Stimulated activated CD8-positive, alpha-beta memory T cell treated with anti-CD3 and anti-CD28 coated beads, Interleukin-4, amount 100 ng/mL, for 24 hours (primary cell): ENCODE results near the gene SV2B.
"Not testable (repeated sequence)": the region's sequence is repeated elsewhere in the genome, so short reads cannot be mapped to it uniquely, and the experiment has no call there.

Source experiments
- DNase-seq: peaks from one replicate; pipeline ENCODE4 v3.0.0-alpha.2; 2020; ENCODE audit warnings: low read depth

SV2B gene

DNA sequence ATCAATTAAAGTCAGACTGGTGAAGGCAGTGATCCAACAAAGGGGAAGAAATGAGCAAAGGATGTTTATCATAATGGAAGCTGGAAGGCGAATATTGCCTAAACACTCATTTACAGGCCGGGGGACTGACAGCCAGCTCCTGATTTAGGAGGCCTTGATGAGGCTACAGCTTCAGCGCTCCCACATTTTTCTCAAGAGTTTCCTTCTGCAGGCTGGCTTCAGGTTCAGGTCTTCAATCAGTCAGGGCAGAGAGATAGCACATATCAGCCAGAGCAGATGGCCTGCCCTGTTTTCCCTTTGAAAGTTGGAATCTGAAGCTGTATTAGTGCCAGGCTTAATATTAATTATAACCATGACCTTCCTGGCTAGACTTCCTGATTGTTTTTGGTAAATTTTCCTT is 218.9 kb downstream of the SV2B start:
- DNase-seq, result no peak

DNA sequence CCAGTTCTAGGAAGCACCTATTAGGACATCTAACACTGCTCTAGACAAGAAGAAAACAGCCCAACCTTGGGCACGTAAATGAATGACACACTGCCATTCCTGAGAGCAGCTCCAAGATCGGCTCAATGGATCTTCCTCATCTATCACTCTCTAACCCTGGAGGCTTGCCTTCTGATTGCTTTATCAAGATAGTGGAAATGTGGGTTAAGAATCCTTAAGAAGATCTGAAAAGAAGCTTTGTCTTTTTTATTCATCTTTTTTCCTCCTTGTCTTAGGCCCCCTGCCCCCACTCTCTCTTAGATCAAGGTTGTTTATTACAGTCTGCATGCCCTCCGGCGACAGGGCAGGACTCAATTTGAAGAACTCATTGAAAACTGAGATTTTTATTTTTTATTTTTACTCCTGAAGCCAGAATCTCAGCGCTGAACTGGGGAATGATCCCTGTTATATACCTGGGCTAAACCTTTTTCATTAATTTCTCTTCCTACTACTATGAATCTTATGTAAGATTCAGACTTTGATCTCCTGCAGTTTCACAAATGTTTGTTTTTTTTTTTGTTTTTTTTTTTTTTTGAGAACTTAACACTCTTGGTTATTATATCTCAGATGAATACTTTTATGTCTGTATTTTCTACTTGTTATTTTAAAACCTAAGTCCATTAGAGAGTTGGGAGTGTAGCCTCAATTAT is 219.5 kb downstream of the SV2B start:
- DNase-seq, result no peak

DNA sequence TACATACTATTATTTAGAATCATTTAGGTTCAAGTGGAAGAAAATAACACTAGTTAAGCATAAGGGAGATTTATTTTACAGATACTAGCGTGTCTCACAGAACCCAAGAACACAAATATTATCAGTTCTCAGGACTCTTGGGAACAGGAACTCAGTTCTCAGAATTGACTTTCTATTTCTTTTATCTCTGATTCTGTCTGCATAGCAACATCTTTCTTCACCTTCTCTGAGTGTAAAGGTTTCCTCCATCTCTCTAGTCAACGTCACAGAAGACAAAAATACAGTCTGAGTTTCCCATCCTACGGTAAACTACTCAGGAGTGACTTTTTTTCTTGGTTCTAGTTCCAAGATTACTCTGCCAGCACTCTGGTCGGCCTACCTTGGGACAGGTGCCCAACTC is 220.0 kb downstream of the SV2B start:
- no peak for DNase-seq

DNA sequence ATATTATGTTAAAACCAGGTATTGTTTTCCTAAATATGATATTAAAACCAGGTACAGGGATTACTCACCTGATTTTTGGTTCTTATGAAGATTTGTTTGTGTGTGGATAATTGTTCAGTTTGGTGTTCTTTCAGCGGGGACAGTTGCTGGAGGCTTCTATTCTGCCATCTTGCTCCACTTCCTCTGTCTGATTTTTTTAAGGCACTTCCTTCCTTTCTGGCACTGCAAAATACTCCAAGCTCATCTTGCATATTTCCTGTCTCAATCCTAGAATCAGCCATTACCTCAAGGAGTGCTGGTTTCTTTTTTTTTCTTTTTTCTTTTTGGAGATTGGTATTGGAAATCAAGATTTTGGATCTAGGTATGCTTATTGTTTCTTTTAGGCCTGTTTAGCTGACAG is 229.9 kb downstream of the SV2B start:
- no peak for DNase-seq

DNA sequence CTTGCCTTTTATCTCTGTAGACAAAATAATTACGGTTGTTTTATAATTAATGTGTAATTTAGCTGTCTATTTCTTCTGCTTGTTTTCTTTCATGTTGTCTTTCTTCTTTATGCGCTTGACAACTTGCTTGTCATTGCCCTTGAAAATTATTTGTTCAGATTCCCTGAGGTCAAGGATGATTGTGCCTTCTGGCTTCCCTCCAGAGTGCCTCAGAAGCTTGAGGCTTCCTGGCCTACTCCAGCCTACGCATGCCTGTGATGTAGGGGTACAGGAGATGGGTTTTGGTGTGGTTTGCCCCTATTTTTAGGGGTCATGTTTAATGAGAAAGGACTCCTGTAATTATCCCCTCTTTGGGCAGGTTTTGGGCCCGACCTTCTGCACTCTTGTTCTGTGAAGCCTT is 231.5 kb downstream of the SV2B start:
- DNase-seq, result no peak

DNA sequence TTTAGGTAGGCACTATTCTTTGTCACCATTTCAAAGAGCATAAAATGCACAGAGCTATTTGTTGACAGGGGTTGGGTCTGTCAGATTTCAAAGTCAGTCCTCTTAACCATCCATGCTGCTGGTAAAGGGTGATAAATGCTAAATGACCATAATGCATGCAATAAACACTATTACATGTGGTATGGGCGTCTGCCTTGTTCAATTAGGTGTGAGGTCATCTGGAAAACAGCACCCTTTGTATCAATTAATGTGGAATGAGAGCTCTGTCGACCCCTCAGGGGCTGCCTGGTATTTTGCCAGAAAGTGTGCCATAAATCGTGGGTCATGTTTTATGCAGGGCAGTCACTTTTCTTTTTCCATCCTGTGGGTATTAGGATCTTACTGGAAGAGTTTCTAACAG is 235.6 kb downstream of the SV2B start:
- no peak for DNase-seq

DNA sequence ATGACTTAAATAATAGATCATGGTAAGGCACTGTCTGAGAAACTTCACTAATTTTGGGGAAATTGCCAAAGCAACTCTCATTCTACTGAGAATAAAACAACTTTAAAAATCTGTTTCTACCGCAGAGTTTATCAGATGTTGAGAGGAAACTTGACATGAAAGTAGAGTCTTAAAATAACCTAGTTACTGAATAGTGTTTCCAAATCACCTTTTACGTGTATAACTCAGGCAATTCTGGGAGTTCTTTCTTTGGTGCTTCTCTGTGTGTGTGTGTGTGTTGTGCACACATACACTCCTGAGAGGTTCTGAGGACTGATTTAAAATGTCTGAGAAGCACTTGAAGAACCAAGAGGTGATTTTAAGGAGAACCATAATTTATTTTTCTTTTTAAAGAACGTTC is 236.6 kb downstream of the SV2B start:
- DNase-seq, result no peak

DNA sequence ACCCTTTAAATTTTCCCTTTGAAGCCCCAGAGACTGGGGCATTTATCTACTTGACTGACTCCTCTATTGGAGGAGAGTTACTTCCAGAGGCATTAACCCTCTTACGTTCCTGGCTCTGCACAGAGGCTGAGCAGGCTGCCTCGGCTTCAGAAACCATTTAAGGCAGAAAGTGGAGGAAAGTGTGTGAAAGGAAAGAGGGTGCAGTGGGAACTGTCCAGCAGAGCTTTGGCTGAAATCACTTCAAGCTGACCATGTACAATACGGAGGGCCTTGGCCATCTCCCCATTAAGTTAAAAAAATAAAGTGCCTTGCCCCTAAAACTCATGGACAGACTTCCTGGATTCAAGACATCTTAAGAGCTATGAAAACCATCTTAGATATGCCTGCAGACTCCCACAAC is 238.7 kb downstream of the SV2B start:
- DNase-seq, result no peak

DNA sequence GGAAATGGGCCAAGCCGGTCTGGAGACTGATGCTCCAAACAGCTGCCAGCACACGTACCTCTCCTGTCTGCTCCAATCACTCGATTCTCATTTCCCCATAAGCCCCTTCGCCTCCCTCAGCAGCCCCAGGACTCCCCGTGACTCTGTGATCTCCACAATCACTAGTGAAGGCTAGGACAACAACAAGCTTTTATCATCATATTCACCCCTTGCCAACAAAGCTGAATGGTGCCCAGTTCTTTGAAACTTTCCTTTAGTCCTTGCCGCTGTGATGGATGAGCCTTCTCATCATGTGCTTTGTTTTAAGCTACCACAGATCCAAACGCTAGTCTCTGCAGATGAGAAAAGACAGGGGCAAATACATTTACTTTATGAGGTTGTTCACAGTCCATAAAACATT is 242.0 kb downstream of the SV2B start:
- DNase-seq, result no peak

DNA sequence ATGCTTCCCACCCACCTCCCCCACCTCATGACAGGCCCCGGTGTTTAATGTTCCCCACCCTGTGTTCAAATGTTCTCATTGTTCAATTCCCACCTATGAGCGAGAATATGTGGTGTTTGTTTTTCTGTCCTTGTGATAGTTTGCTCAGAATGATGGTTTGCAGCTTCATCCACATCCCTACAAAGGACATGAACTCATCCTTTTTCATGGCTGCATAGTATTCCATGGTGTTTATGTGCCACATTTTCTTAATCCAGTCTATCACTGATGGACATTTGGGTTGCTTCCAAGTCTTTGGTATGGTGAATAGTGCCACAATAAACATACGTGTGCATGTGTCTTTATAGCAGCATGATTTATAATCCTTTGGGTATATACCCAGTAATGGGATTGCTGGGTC is 244.9 kb downstream of the SV2B start:
- DNase-seq, result not testable (repeated sequence)

DNA sequence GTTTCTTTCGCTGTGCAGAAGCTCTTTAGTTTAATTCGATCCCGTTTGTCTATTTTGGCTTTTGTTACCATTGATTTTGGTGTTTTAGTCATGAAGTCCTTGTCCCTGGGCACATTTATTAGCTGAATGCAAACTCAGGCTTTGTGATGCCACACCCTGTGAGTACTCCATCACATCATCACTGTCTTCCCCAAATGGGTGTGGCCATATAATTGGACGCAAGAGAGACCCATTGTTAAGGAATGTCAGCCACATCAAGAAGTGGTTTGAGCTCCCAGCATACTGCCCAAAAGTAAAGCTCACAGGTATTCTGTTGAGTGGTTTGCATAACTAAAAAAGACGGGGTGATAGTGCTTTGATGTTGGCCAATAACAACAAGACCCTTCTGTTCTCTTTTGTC is 245.7 kb downstream of the SV2B start:
- no peak for DNase-seq

DNA sequence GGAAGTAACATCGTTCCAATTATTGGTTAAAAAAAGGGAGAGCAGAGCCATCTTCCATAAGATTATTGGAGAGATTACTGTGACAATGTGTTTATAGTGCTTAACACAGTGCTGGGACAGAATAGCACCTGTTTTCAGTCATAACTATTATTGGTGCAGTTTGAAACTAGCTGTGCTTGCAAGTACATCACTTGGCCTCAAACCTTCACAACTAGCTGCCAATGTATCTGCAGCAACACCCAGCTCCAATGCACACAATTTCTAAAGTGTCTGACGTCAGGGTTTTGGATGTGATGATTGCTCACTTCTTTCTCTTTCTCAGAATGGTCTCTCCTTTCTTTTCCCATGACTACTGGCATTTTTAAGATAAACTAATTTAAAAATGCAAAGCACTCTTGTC is 246.2 kb downstream of the SV2B start:
- no peak for DNase-seq

DNA sequence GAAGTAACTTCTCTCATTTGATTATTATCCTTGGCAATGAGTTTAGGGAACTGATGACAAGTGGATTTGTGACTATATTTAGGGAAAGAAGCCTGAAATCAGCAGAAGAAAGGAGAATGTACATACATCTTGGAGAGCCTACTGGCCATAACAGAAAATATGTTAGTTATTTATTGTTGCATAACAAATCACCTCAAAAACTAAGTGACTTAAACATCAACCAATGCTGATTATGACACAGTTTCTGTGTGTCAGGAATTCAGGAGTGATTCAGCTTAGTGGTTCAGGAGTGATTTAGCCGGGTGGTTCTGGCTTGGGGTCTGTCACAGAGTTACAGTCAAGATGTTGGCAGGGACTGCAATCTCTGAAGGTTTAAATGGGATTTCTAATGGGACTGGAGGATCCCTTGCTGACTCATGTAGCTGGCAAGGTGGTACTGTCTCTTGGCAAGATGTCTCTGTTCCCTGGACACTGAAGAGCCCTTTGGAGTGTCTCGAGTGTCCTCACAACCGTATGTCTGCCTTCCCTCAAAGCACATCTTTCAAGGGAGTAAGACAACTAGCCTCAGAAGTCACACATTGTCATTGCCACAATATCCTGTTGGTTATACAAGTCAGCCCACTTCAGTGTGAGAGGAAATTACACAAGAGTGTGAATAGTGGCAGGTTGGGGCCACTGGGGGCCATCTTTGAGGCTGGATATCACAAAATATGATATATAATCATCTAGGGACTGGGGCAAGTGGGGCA is 248.9 kb downstream of the SV2B start:
- DNase-seq, result no peak
